CD4-positive, alpha-beta T cell treated with Interleukin-15 for 4 hours (primary cell): ENCODE data around the gene SLC6A6.

Experiments used
- DNase-seq: peaks from one replicate; pipeline ENCODE4 v3.0.0-alpha.2; 2020; ENCODE audit warnings: low spot score

SLC6A6 gene

GRCh38 chr3:14372587-14372986 is 29.8 kb upstream of the SLC6A6 start:
- DNase-seq, result no peak

- DNase-seq, result no peak
Measured at GRCh38 chr3:14373753-14374376, 28.5 kb upstream of the SLC6A6 start.

GRCh38 chr3:14374444-14374883 is 27.9 kb upstream of the SLC6A6 start:
- DNase-seq, result no peak

- no peak for DNase-seq
Measured at GRCh38 chr3:14375192-14375591, 27.2 kb upstream of the SLC6A6 start.

GRCh38 chr3:14376348-14377043 is 25.9 kb upstream of the SLC6A6 start:
- no peak for DNase-seq

- DNase-seq, result no peak
Measured at GRCh38 chr3:14377044-14377837, 25.2 kb upstream of the SLC6A6 start.

- DNase-seq, result peak; percentile 48
Measured at GRCh38 chr3:14377838-14378169, 24.6 kb upstream of the SLC6A6 start.

GRCh38 chr3:14378415-14378814 is 24.0 kb upstream of the SLC6A6 start:
- DNase-seq, result no peak

- no peak for DNase-seq
Measured at GRCh38 chr3:14379843-14380242, 22.6 kb upstream of the SLC6A6 start.

- no peak for DNase-seq
Measured at GRCh38 chr3:14386254-14386653, 16.2 kb upstream of the SLC6A6 start.

- DNase-seq, result no peak
Measured at GRCh38 chr3:14388201-14388600, 14.2 kb upstream of the SLC6A6 start.

GRCh38 chr3:14389166-14389606 is 13.2 kb upstream of the SLC6A6 start:
- no peak for DNase-seq

GRCh38 chr3:14389716-14390115 is 12.7 kb upstream of the SLC6A6 start:
- no peak for DNase-seq

GRCh38 chr3:14391033-14391432 is 11.4 kb upstream of the SLC6A6 start:
- DNase-seq, result no peak

- DNase-seq, result no peak
Measured at GRCh38 chr3:14392231-14392630, 10.2 kb upstream of the SLC6A6 start.

- no peak for DNase-seq
Measured at GRCh38 chr3:14392803-14393319, 9.5 kb upstream of the SLC6A6 start.

GRCh38 chr3:14393440-14394106 is 8.8 kb upstream of the SLC6A6 start:
- DNase-seq, result no peak

GRCh38 chr3:14396031-14396692 is 6.2 kb upstream of the SLC6A6 start:
- no peak for DNase-seq

GRCh38 chr3:14397046-14397445 is 5.4 kb upstream of the SLC6A6 start:
- no peak for DNase-seq

- no peak for DNase-seq
Measured at GRCh38 chr3:14397531-14397930, 4.9 kb upstream of the SLC6A6 start.

GRCh38 chr3:14397940-14398796 is 4.2 kb upstream of the SLC6A6 start:
- DNase-seq, result no peak
